ENCODE measurements around the gene GPRIN1.
"Not testable (repeated sequence)": the region's sequence is repeated elsewhere in the genome, so short reads cannot be mapped to it uniquely, and the experiment has no call there.

The GPRIN1 gene

DNA sequence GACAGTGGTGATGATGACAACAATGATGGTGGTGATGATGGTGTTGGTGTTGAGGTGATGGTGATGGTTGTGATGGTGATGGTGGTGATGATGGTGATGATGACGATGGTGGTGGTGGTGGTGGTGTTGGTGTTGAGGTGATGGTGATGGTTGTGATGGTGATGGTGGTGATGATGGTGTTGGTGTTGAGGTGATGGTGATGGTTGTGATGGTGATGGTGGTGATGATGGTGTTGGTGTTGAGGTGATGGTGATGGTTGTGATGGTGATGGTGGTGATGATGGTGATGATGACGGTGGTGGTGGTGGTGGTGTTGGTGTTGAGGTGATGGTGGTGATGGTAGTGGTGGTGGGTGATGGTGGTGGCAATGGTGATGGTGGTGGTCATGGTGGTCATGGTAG lies 18.3 kb downstream of the GPRIN1 start:
- H3K4me2 ChIP-seq (ENCODE audit: low read length), result not testable (repeated sequence)

DNA sequence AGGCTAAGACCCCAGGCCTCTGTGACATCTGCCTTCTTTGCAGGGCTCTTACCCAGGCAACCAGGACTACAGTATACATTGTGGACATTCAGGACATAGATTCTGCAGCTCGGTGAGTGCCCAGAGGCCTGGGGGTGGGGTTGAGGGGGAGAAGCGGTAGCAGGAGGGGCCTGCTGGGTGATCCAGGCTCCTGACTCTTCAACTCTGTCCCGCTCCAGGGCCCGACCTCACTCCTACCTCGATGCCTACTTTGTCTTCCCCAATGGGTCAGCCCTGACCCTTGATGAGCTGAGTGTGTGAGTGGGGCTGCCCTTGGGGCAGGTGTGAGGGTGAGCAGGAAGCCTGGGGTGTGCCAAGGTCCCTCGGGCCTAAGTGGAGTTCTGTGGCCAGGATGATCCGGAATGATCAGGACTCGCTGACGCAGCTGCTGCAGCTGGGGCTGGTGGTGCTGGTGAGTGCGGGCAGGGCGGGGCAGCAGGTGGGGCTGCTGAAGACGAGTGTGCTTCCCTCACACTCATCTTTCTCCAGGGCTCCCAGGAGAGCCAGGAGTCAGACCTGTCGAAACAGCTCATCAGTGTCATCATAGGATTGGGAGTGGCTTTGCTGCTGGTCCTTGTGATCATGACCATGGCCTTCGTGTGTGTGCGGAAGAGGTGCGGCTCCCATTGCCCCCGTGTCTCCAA lies 19.8 kb downstream of the GPRIN1 start:
- peaks cover 3% of the 10 kb centered on the region for H3K9me3 ChIP-seq (replicated peaks; ENCODE audit: low read length)
- no peaks in the 10 kb centered on the region for H3K4me1 ChIP-seq (ENCODE audit: control insufficient read depth, insufficient read depth, low read length)
- H3K9ac ChIP-seq (ENCODE audit: low read depth, low read length), result no peak overlapping the region
- no peak overlapping the region for H3K4me2 ChIP-seq (ENCODE audit: low read length)
- no peak overlapping the region for H3K4me3 ChIP-seq (ENCODE audit: low read length)
- H3K36me3 ChIP-seq (ENCODE audit: insufficient read depth, low read length), result no peaks in the 10 kb centered on the region
- H3K27me3 ChIP-seq (ENCODE audit: control insufficient read depth, insufficient read depth, low read length), result no peaks in the 10 kb centered on the region

More for the DNA sequence above, 18.3 kb downstream of the GPRIN1 start:
- not testable (repeated sequence) for H3K4me3 ChIP-seq (ENCODE audit: low read length); H3K4me1 ChIP-seq (ENCODE audit: control insufficient read depth, insufficient read depth, low read length); H3K36me3 ChIP-seq (ENCODE audit: insufficient read depth, low read length); H3K9me3 ChIP-seq (replicated peaks; ENCODE audit: low read length); H3K27me3 ChIP-seq (ENCODE audit: control insufficient read depth, insufficient read depth, low read length); H3K9ac ChIP-seq (ENCODE audit: low read depth, low read length)

DNA sequence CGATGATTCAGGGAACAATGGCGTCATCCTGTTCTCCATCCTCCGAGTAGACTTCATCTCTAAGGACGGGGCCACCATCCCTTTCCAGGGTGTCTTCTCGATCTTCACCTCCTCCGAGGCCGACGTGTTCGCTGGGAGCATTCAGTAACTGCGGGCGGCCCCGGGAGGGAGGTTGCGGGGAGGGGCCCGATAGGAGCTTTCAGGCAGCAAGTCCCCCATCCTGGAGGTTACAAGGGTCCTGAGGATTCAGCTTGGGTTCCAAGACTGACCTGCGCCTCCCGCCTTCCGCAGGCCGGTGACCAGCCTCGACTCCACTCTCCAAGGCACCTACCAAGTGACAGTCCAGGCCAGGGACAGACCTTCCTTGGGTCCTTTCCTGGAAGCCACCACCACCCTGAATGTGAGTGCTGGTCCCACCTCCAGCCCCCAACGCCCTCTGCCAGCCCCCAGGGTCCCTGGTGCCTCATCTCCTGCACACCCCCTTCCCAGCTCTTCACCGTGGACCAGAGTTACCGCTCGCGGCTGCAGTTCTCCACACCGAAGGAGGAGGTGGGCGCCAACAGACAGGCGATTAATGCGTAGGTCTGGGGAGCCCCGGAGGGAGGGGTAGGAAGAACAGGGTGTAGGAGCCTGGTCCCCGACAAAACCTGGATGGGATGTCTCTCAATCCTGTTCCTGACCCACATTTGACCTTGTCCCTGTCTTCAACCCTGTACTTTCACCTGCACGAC lies 20.8 kb downstream of the GPRIN1 start:
- H3K4me3 ChIP-seq (ENCODE audit: low read length), result no peak overlapping the region
- H3K4me1 ChIP-seq (ENCODE audit: control insufficient read depth, insufficient read depth, low read length), result no peaks in the 10 kb centered on the region
- H3K27me3 ChIP-seq (ENCODE audit: control insufficient read depth, insufficient read depth, low read length), result no peaks in the 10 kb centered on the region
- H3K9me3 ChIP-seq (replicated peaks; ENCODE audit: low read length), result peaks cover 9% of the 10 kb centered on the region
- H3K4me2 ChIP-seq (ENCODE audit: low read length), result no peak overlapping the region
- no peak overlapping the region for H3K9ac ChIP-seq (ENCODE audit: low read depth, low read length)
- H3K36me3 ChIP-seq (ENCODE audit: insufficient read depth, low read length), result no peaks in the 10 kb centered on the region

DNA sequence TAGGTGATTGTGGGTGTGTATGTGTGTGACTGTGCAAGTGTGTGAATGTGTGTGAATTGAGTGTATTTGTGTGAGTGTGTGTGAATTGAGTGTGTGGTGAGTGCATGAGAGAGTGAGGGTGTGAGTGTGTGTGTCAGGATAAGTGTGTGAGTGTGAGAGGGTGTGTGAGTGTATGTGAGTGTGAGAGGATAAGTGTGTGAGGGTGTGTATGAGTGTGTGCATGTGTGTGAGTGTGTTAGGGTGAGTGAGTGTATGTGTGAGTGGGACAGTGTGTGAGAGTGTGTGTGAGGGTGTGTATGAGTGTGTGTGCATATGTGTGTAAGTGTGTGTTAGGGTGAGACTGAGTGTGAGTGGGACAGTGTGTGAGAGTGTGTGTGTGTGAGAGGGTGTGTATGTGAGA lies 21.7 kb downstream of the GPRIN1 start:
- H3K4me3 ChIP-seq (ENCODE audit: low read length), result no peak overlapping the region
- H3K4me2 ChIP-seq (ENCODE audit: low read length), result no peak overlapping the region
- H3K4me1 ChIP-seq (ENCODE audit: control insufficient read depth, insufficient read depth, low read length), result no peaks in the 10 kb centered on the region
- H3K36me3 ChIP-seq (ENCODE audit: insufficient read depth, low read length), result no peaks in the 10 kb centered on the region
- peaks cover 9% of the 10 kb centered on the region for H3K9me3 ChIP-seq (replicated peaks; ENCODE audit: low read length)
- no peak overlapping the region for H3K9ac ChIP-seq (ENCODE audit: low read depth, low read length)
- H3K27me3 ChIP-seq (ENCODE audit: control insufficient read depth, insufficient read depth, low read length), result no peaks in the 10 kb centered on the region

DNA sequence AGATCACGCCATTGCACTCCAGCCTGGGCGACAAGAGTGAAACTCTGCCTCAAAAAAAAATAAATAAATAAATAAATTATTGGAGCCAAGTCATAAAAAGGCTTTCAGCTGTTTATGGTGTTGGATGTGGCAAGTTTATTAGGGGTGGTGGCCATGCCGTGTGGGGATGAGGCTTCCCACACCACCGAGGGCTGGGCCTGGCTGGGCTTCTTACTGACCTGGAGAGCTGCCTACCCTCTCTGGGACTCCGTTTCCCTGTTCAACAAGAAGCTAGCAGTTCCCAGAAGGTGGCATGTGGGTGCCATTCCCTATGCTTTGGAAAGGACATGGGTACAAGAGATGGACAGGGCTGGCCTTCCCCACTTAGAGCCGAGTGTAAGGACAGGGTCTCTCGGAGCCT lies 22.6 kb downstream of the GPRIN1 start:
- H3K9me3 ChIP-seq (replicated peaks; ENCODE audit: low read length), result peaks cover 9% of the 10 kb centered on the region
- no peaks in the 10 kb centered on the region for H3K36me3 ChIP-seq (ENCODE audit: insufficient read depth, low read length)
- H3K4me2 ChIP-seq (ENCODE audit: low read length), result no peak overlapping the region
- no peaks in the 10 kb centered on the region for H3K4me1 ChIP-seq (ENCODE audit: control insufficient read depth, insufficient read depth, low read length)
- no peaks in the 10 kb centered on the region for H3K27me3 ChIP-seq (ENCODE audit: control insufficient read depth, insufficient read depth, low read length)
- H3K4me3 ChIP-seq (ENCODE audit: low read length), result no peak overlapping the region
- H3K9ac ChIP-seq (ENCODE audit: low read depth, low read length), result no peak overlapping the region

DNA sequence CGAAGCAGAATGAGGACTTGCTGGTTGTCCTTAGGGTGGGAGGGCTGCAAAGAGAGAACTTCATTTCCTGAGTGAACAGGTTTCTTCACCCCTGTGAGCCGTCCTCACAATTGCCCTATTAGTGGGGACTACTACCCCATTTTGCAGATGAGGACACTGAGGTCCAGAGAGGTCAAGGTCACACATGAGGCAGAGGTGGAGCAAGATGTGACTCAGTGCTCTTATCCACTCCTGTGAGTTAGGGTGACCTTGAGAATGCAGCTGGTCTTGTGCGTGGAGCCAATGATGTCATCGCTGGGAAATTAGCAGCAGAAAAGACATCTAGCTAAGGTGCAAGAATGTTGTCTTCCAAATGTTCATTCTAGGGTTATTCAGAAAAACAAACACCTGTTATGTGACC lies 26.9 kb downstream of the GPRIN1 start:
- Histone ChIP-seq H3K4me1 (ENCODE audit: control insufficient read depth, insufficient read depth, low read length) (no peaks in the 10 kb centered on the region), H3K4me3 (ENCODE audit: low read length) (no peak overlapping the region), H3K36me3 (ENCODE audit: insufficient read depth, low read length) (no peaks in the 10 kb centered on the region), H3K9ac (ENCODE audit: low read depth, low read length) (no peak overlapping the region), H3K4me2 (ENCODE audit: low read length) (no peak overlapping the region), H3K9me3 (replicated peaks; ENCODE audit: low read length) (peaks cover 9% of the 10 kb centered on the region), H3K27me3 (ENCODE audit: control insufficient read depth, insufficient read depth, low read length) (no peaks in the 10 kb centered on the region)

GRCh38 chr5:176581361-176581760 lies 28.6 kb downstream of the GPRIN1 start:
- Histone ChIP-seq H3K27me3 (ENCODE audit: control insufficient read depth, insufficient read depth, low read length) (no peaks in the 10 kb centered on the region), H3K4me2 (ENCODE audit: low read length) (no peak overlapping the region), H3K4me1 (ENCODE audit: control insufficient read depth, insufficient read depth, low read length) (no peaks in the 10 kb centered on the region), H3K9ac (ENCODE audit: low read depth, low read length) (no peak overlapping the region), H3K4me3 (ENCODE audit: low read length) (no peak overlapping the region), H3K36me3 (ENCODE audit: insufficient read depth, low read length) (no peaks in the 10 kb centered on the region), H3K9me3 (replicated peaks; ENCODE audit: low read length) (peaks cover 9% of the 10 kb centered on the region)

- H3K4me1 ChIP-seq (ENCODE audit: control insufficient read depth, insufficient read depth, low read length), result no peaks in the 10 kb centered on the region
- H3K9me3 ChIP-seq (replicated peaks; ENCODE audit: low read length), result peaks cover 1% of the 10 kb centered on the region
- no peak overlapping the region for H3K9ac ChIP-seq (ENCODE audit: low read depth, low read length)
- H3K27me3 ChIP-seq (ENCODE audit: control insufficient read depth, insufficient read depth, low read length), result no peaks in the 10 kb centered on the region
- H3K4me3 ChIP-seq (ENCODE audit: low read length), result no peak overlapping the region
- H3K36me3 ChIP-seq (ENCODE audit: insufficient read depth, low read length), result no peaks in the 10 kb centered on the region
- no peak overlapping the region for H3K4me2 ChIP-seq (ENCODE audit: low read length)
These were observed 30.6 kb downstream of the GPRIN1 start for GRCh38 chr5:176579323-176579722.

GRCh38 chr5:176578391-176578808 lies 31.6 kb downstream of the GPRIN1 start:
- H3K27me3 ChIP-seq (ENCODE audit: control insufficient read depth, insufficient read depth, low read length), result no peaks in the 10 kb centered on the region
- H3K9me3 ChIP-seq (replicated peaks; ENCODE audit: low read length), result no peaks in the 10 kb centered on the region
- no peak overlapping the region for H3K4me3 ChIP-seq (ENCODE audit: low read length)
- H3K9ac ChIP-seq (ENCODE audit: low read depth, low read length), result no peak overlapping the region
- H3K4me2 ChIP-seq (ENCODE audit: low read length), result no peak overlapping the region
- no peaks in the 10 kb centered on the region for H3K36me3 ChIP-seq (ENCODE audit: insufficient read depth, low read length)
- H3K4me1 ChIP-seq (ENCODE audit: control insufficient read depth, insufficient read depth, low read length), result no peaks in the 10 kb centered on the region

- no peaks in the 10 kb centered on the region for H3K4me1 ChIP-seq (ENCODE audit: control insufficient read depth, insufficient read depth, low read length)
- no peak overlapping the region for H3K4me2 ChIP-seq (ENCODE audit: low read length)
- no peak overlapping the region for H3K9ac ChIP-seq (ENCODE audit: low read depth, low read length)
- no peak overlapping the region for H3K4me3 ChIP-seq (ENCODE audit: low read length)
- no peaks in the 10 kb centered on the region for H3K9me3 ChIP-seq (replicated peaks; ENCODE audit: low read length)
- no peaks in the 10 kb centered on the region for H3K27me3 ChIP-seq (ENCODE audit: control insufficient read depth, insufficient read depth, low read length)
- no peaks in the 10 kb centered on the region for H3K36me3 ChIP-seq (ENCODE audit: insufficient read depth, low read length)
These were observed 32.4 kb downstream of the GPRIN1 start for GRCh38 chr5:176577312-176578176.

GRCh38 chr5:176575488-176576422 lies 34.2 kb downstream of the GPRIN1 start:
- H3K27me3 ChIP-seq (ENCODE audit: control insufficient read depth, insufficient read depth, low read length), result peaks cover 4% of the 10 kb centered on the region
- no peak overlapping the region for H3K4me2 ChIP-seq (ENCODE audit: low read length)
- no peaks in the 10 kb centered on the region for H3K4me1 ChIP-seq (ENCODE audit: control insufficient read depth, insufficient read depth, low read length)
- H3K4me3 ChIP-seq (ENCODE audit: low read length), result no peak overlapping the region
- H3K9me3 ChIP-seq (replicated peaks; ENCODE audit: low read length), result no peaks in the 10 kb centered on the region
- no peak overlapping the region for H3K9ac ChIP-seq (ENCODE audit: low read depth, low read length)
- no peaks in the 10 kb centered on the region for H3K36me3 ChIP-seq (ENCODE audit: insufficient read depth, low read length)

Measured in skeletal muscle satellite cell (primary cell).